Vagina (tissue), 2 donors: ENCODE results near the gene OR10G7. TPM values are rescaled to one million over a fixed set of nuclear protein-coding genes. Genes with fewer than 3 reads are reported as not detected.

Experiments
- DNase-seq, 2 donors: peaks; one replicate each; pipeline ENCODE4 v3.0.0-alpha.2; 2017; ENCODE audit errors: extremely low spot score in 2 of 2
- H3K27ac ChIP-seq: fragments of 200-600 bp; sonication (generic); one replicate; pipeline ENCODE4 v1.5.1; 2019
- H3K27me3 ChIP-seq: fragments of 200-600 bp; sonication (generic); one replicate; pipeline ENCODE4 v1.5.1; 2019
- H3K36me3 ChIP-seq, 2 donors: fragments of 200-600 bp; sonication (generic); one replicate each; pipeline ENCODE4 v1.5.1; 2017 to 2019
- H3K4me1 ChIP-seq: fragments of 200-600 bp; sonication (generic); one replicate; pipeline ENCODE4 v1.5.1; 2019
- H3K4me3 ChIP-seq, 2 donors: fragments of 200-600 bp; sonication (generic); 1 replicate in 1 of 2; 2 replicates in 1 of 2; pipeline ENCODE4 v1.5.1; 2016 to 2019
- H3K9me3 ChIP-seq: fragments of 200-600 bp; sonication (generic); one replicate; pipeline ENCODE4 v1.5.1; 2019
- CTCF ChIP-seq, 3 experiments: fragments of 450-650 bp in 2 of 3; fragments of 200-600 bp in 1 of 3; sonication (generic) in 1 of 3; IDR thresholded peaks; one replicate each; pipeline ENCODE4 v1.5.1; 2017 to 2019; ENCODE audit warnings: antibody characterized with exemption in 3 of 3, mild to moderate bottlenecking in 2 of 3, moderate library complexity in 2 of 3
- POLR2A ChIP-seq, 2 donors: fragments of 450-650 bp; IDR thresholded peaks; one replicate each; pipeline ENCODE4 v1.6.1; 2017; ENCODE audit warnings: antibody characterized with exemption in 2 of 2, mild to moderate bottlenecking in 2 of 2, moderate library complexity in 2 of 2
- POLR2AphosphoS5 ChIP-seq, 2 donors: sonication (generic); formaldehyde crosslinking; IDR thresholded peaks; one replicate each; pipeline ENCODE4 v1.9.0; 2017; ENCODE audit warnings: antibody characterized with exemption in 2 of 2, mild to moderate bottlenecking in 2 of 2, low read depth in 1 of 2; ENCODE audit not compliant: insufficient read depth in 1 of 2
- intact Hi-C: fragments of 100-400 bp; cut with DNase I; formaldehyde crosslinking; loops from one replicate; pipeline ENCODE4 v1.15.1; 2023
- total RNA-seq: library from RNA; depleted of rRNA; stranded (reverse); fragments of >200 nt; gene quantifications from one replicate; pipeline ENCODE4 v1.2.3, GENCODE V29; 2016

The OR10G7 gene
- total RNA-seq, 1 donor from 2014 or later: not detected

GRCh38 chr11:124080327-124081001 is 39.3 kb upstream of the OR10G7 start:
- DNase-seq: no peak
- TF ChIP-seq POLR2AphosphoS5 (IDR thresholded peaks at IDR 0.05; ENCODE audit: insufficient read depth in 1 of 2, low read depth in 1 of 2) (no peak), CTCF (IDR thresholded peaks at IDR 0.05) (no peak), POLR2A (IDR thresholded peaks at IDR 0.05) (no peak)
- no peak overlapping the region for H3K4me3 ChIP-seq
- H3K9me3 ChIP-seq: no peaks in the 10 kb centered on the region
- no peaks in the 10 kb centered on the region for H3K36me3 ChIP-seq
- H3K27me3 ChIP-seq: no peaks in the 10 kb centered on the region
- intact Hi-C loops: no loop called here
- no peak overlapping the region for H3K27ac ChIP-seq
- H3K4me1 ChIP-seq: peaks cover 8% of the 10 kb centered on the region

- DNase-seq: no peak
- H3K27ac ChIP-seq: no peak overlapping the region
- TF ChIP-seq POLR2AphosphoS5 (IDR thresholded peaks at IDR 0.05; ENCODE audit: insufficient read depth in 1 of 2, low read depth in 1 of 2): no peak
- no peak for TF ChIP-seq POLR2A (IDR thresholded peaks at IDR 0.05)
- TF ChIP-seq CTCF (IDR thresholded peaks at IDR 0.05): no peak
- no peaks in the 10 kb centered on the region for H3K9me3 ChIP-seq
- intact Hi-C loops: no loop called here
- H3K4me3 ChIP-seq: no peak overlapping the region
- H3K27me3 ChIP-seq: no peaks in the 10 kb centered on the region
- H3K4me1 ChIP-seq: peaks cover 8% of the 10 kb centered on the region
- H3K36me3 ChIP-seq: no peaks in the 10 kb centered on the region
These were observed 38.7 kb upstream of the OR10G7 start for GRCh38 chr11:124079631-124080326.

GRCh38 chr11:124078591-124078990 is 37.5 kb upstream of the OR10G7 start:
- intact Hi-C loops: no loop called here
- TF ChIP-seq POLR2A (IDR thresholded peaks at IDR 0.05) (no peak), CTCF (IDR thresholded peaks at IDR 0.05) (no peak), POLR2AphosphoS5 (IDR thresholded peaks at IDR 0.05; ENCODE audit: insufficient read depth in 1 of 2, low read depth in 1 of 2) (no peak)
- H3K4me3 ChIP-seq: no peak overlapping the region
- no peaks in the 10 kb centered on the region for H3K9me3 ChIP-seq
- H3K27me3 ChIP-seq: no peaks in the 10 kb centered on the region
- H3K4me1 ChIP-seq: peaks cover 8% of the 10 kb centered on the region
- DNase-seq: no peak
- no peaks in the 10 kb centered on the region for H3K36me3 ChIP-seq
- no peak overlapping the region for H3K27ac ChIP-seq

- H3K36me3 ChIP-seq: no peaks in the 10 kb centered on the region
- no peaks in the 10 kb centered on the region for H3K9me3 ChIP-seq
- no peak overlapping the region for H3K4me3 ChIP-seq
- H3K27me3 ChIP-seq: no peaks in the 10 kb centered on the region
- intact Hi-C loops: no loop called here
- no peak for TF ChIP-seq POLR2A (IDR thresholded peaks at IDR 0.05)
- TF ChIP-seq POLR2AphosphoS5 (IDR thresholded peaks at IDR 0.05; ENCODE audit: insufficient read depth in 1 of 2, low read depth in 1 of 2): no peak
- TF ChIP-seq CTCF (IDR thresholded peaks at IDR 0.05): no peak
- no peak overlapping the region for H3K27ac ChIP-seq
- no peak for DNase-seq
- H3K4me1 ChIP-seq: peaks cover 8% of the 10 kb centered on the region
These were observed 36.1 kb upstream of the OR10G7 start for GRCh38 chr11:124077266-124077665.
